Endothelial cell of umbilical vein (primary cell): Measurements from ENCODE around the gene IQGAP2. TPM values are rescaled to one million over a fixed set of nuclear protein-coding genes. Genes with fewer than 3 reads are reported as not detected.

Experiments used
- BruUV-seq: library from RNA; stranded (reverse); fragments of 400-500 nt; replicated peaks from 2 replicates; lab custom pipeline; 2021; lab: Mats Ljungman, UMichigan
- CTCF ChIA-PET: fragments of 300-600, 350-600 bp; sonication (Branson Sonifier 250); formaldehyde crosslinking; loops from one replicate; lab custom pipeline; 2021; ENCODE audit warnings: antibody characterized with exemption, inconsistent platforms; lab: Charles Lee
- POLR2A ChIA-PET: fragments of 300-600, 350-600 bp; sonication (Branson Sonifier 250); formaldehyde crosslinking; loops from one replicate; lab custom pipeline; 2021; ENCODE audit warnings: antibody characterized with exemption, inconsistent platforms; lab: Charles Lee
- DNase-seq: peaks from one replicate; pipeline ENCODE4 v3.0.0-alpha.2; 2011; ENCODE audit warnings: low read depth, low spot score
- FAIRE-seq: peaks from 2 replicates; lab custom pipeline; 2011; peaks lifted over from hg19 to GRCh38; lab: Jason Lieb, UNC
- H2AFZ ChIP-seq: 2 replicates; pipeline ENCODE4 v1.6.0; 2012; ENCODE audit warnings: low read depth, low read length, control low read depth, inconsistent platforms
- H3K27ac ChIP-seq: 2 replicates; pipeline ENCODE4 v1.5.1; 2011; ENCODE audit warnings: low read depth, mild to moderate bottlenecking, control low read depth, low read length, moderate library complexity; ENCODE audit not compliant: insufficient read depth
- H3K27me3 ChIP-seq, 2 experiments: 2 replicates each; pipeline versions ENCODE4 v1.6.0 to v1.6.1; 2011; ENCODE audit warnings: low read length in 2 of 2, mixed read lengths in 1 of 2; ENCODE audit not compliant: control insufficient read depth in 2 of 2, insufficient read depth in 2 of 2
- H3K36me3 ChIP-seq, 2 experiments: 2 replicates in 1 of 2; 3 replicates in 1 of 2; pipeline ENCODE4 v1.5.1; 2011; ENCODE audit warnings: low read length in 2 of 2, mild to moderate bottlenecking in 1 of 2, moderate library complexity in 1 of 2; ENCODE audit not compliant: control insufficient read depth in 2 of 2, insufficient read depth in 2 of 2; ENCODE audit errors: extremely low read depth in 1 of 2
- H3K4me1 ChIP-seq: 3 replicates; pipeline ENCODE4 v1.5.1; 2011; ENCODE audit warnings: mild to moderate bottlenecking, low read length; ENCODE audit not compliant: control insufficient read depth, insufficient read depth; ENCODE audit errors: extremely low read depth
- H3K4me2 ChIP-seq: 2 replicates; pipeline ENCODE4 v1.6.1; 2011; ENCODE audit warnings: low read length, control low read depth, mixed read lengths; ENCODE audit not compliant: insufficient read depth
- H3K4me3 ChIP-seq, 3 experiments: fragments of 200-600 bp in 1 of 3; sonication (generic), shearing (Covaris generic) in 1 of 3; replicated peaks in 1 of 3; 2 replicates each; pipeline ENCODE4 v1.5.1; 2011 to 2016; ENCODE audit warnings: control low read depth in 3 of 3, low read length in 3 of 3, mild to moderate bottlenecking in 2 of 3, inconsistent platforms in 1 of 3, low read depth in 1 of 3, moderate library complexity in 1 of 3; ENCODE audit not compliant: insufficient read depth in 1 of 3
- H3K79me2 ChIP-seq: 2 replicates; pipeline ENCODE4 v1.6.0; 2012; ENCODE audit warnings: low read length, inconsistent platforms; ENCODE audit not compliant: control insufficient read depth, insufficient read depth
- H3K9ac ChIP-seq: replicated peaks from 2 replicates; pipeline ENCODE3; 2011; ENCODE audit warnings: low read length, control low read depth; ENCODE audit not compliant: insufficient read depth; ENCODE audit errors: extremely low read depth
- H3K9me1 ChIP-seq: replicated peaks from 3 replicates; pipeline ENCODE4 v1.6.0; 2011; ENCODE audit warnings: mild to moderate bottlenecking, low read length; ENCODE audit not compliant: control insufficient read depth, insufficient read depth; ENCODE audit errors: extremely low read depth
- H3K9me3 ChIP-seq: replicated peaks from 2 replicates; pipeline ENCODE4 v1.5.1; 2012; ENCODE audit warnings: low read length, inconsistent platforms; ENCODE audit not compliant: control insufficient read depth, insufficient read depth
- H4K20me1 ChIP-seq: replicated peaks from 2 replicates; pipeline ENCODE3; 2011; ENCODE audit warnings: mild to moderate bottlenecking, low read length; ENCODE audit not compliant: control insufficient read depth, insufficient read depth; ENCODE audit errors: extremely low read depth
- CTCF ChIP-seq, 2 donors: IDR thresholded peaks; 1 replicate in 1 of 2; 2 replicates in 1 of 2; pipeline ENCODE4 v1.5.1; 2011; ENCODE audit warnings: low read length in 2 of 2, mild to moderate bottlenecking in 2 of 2, moderate library complexity in 2 of 2, control low read depth in 1 of 2, inconsistent platforms in 1 of 2, low read depth in 1 of 2; ENCODE audit not compliant: insufficient read depth in 1 of 2; ENCODE audit errors: extremely low read depth in 1 of 2
- EZH2 ChIP-seq: IDR thresholded peaks from 2 replicates; pipeline ENCODE4 v1.6.1; 2012; ENCODE audit warnings: borderline replicate concordance, low read depth, mild to moderate bottlenecking, moderate library complexity, low read length, inconsistent platforms; ENCODE audit not compliant: severe bottlenecking
- FOS ChIP-seq: IDR thresholded peaks from 2 replicates; pipeline ENCODE4 v1.6.1; 2011; ENCODE audit warnings: mild to moderate bottlenecking, low read length, moderate library complexity, borderline replicate concordance; ENCODE audit not compliant: insufficient read depth
- GATA2 ChIP-seq: IDR thresholded peaks from 2 replicates; pipeline ENCODE4 v1.7.0; 2011; ENCODE audit warnings: low read depth, mild to moderate bottlenecking, moderate library complexity, mixed read lengths, low read length; ENCODE audit not compliant: insufficient read length, insufficient read depth
- JUN ChIP-seq: IDR thresholded peaks from 2 replicates; pipeline ENCODE4 v1.6.1; 2011; ENCODE audit warnings: borderline replicate concordance, low read depth; ENCODE audit not compliant: insufficient read length, insufficient read depth
- MAX ChIP-seq: IDR thresholded peaks from 2 replicates; pipeline ENCODE4 v1.6.1; 2011; ENCODE audit not compliant: insufficient read depth, insufficient read length
- MYC ChIP-seq: IDR thresholded peaks from one replicate; pipeline ENCODE4 v1.6.1; 2011; ENCODE audit warnings: mild to moderate bottlenecking, low read depth, low read length
- POLR2A ChIP-seq: IDR thresholded peaks from 2 replicates; pipeline ENCODE4 v1.6.1; 2012; ENCODE audit warnings: low read depth, mild to moderate bottlenecking, control low read depth, low read length
- POLR2AphosphoS5 ChIP-seq: IDR thresholded peaks from 2 replicates; pipeline ENCODE4 v1.6.1; 2012; ENCODE audit warnings: low read depth, mild to moderate bottlenecking, control low read depth, low read length, moderate library complexity; ENCODE audit not compliant: insufficient read depth
- dilution Hi-C: fragments of 300-500 bp; cut with MboI; formaldehyde crosslinking; loops from one replicate; pipeline ENCODE4 v1.15.0; 2019; ENCODE audit warnings: low sequenced_read_pairs; ENCODE audit not compliant: extremely low pct_ligation_motif_present
- intact Hi-C: fragments of 100-400 bp; cut with micrococcal nuclease; formaldehyde crosslinking; loops from one replicate; pipeline ENCODE4 v1.10.0; 2022
- polyA plus RNA-seq, 4 experiments: library from polyadenylated mRNA; depleted of rRNA in 3 of 4; stranded (reverse) in 3 of 4; unstranded in 1 of 4; fragments of >200 nt; gene quantifications; 2 replicates each; pipeline versions ENCODE4 v1.2.1 to v1.2.3, GENCODE V29; 2011 to 2012; ENCODE audit warnings: missing spikeins in 1 of 4
- total RNA-seq: library from RNA; stranded (reverse); gene quantifications from 2 replicates; pipeline ENCODE4 v1.2.3, GENCODE V29; 2021

Gene IQGAP2
- total and polyA plus RNA-seq, 2 donors (not counting 3 experiments of a cell fraction or from before 2014, with no cell fraction given), result 4.5 to 4.7 TPM

- Histone ChIP-seq H3K4me2 (peak overlapping the region; percentile 33), H3K4me1 (peaks cover 17% of the 10 kb centered on the region), H3K9ac (peak overlapping the region; percentile 34), H3K9me1 (no peaks in the 10 kb centered on the region), H3K9me3 (no peaks in the 10 kb centered on the region), H3K4me3 (no peak overlapping the region), H4K20me1 (no peaks in the 10 kb centered on the region), H3K79me2 (no peaks in the 10 kb centered on the region), H3K36me3 (no peaks in the 10 kb centered on the region), H2AFZ (peak overlapping the region; percentile 25), H3K27me3 (no peaks in the 10 kb centered on the region), H3K27ac (peak overlapping the region; percentile 59)
- FAIRE-seq, result peak; percentile 85
- DNase-seq, result peak; percentile 80
- intact Hi-C loops (loop anchor here (1.0 to 2.0 kb wide), 3 partner anchors 14 to 90 kb away; no protein-coding TSS in a partner anchor), dilution Hi-C loops (no loop called here)
- POLR2A ChIA-PET, result no interaction called here
- CTCF ChIA-PET, result interaction anchor here (1.0 to 2.1 kb wide), 6 partner anchors 9 to 149 kb away, joined by 3 to 13 read pairs (median 4); no protein-coding TSS in a partner anchor
- TF ChIP-seq CTCF (IDR thresholded peaks at IDR 0.05; ENCODE audit: extremely low read depth in 1 of 2, insufficient read depth in 1 of 2, low read depth in 1 of 2, low read length in 2 of 2) (no peak), JUN (no peak), EZH2 (no peak), MYC (no peak), GATA2 (peak; percentile 54), POLR2AphosphoS5 (no peak), FOS (peak; percentile 19), POLR2A (no peak), MAX (no peak)
- BruUV-seq, result no TSS peak
Measured at GRCh38 chr5:76625087-76625815, 222.2 kb downstream of the IQGAP2 start.
